D721Med (cell line): ENCODE measurements around the gene ROR1.

Source experiments
- DNase-seq: peaks from one replicate; pipeline ENCODE4 v3.0.0; 2011; ENCODE audit warnings: low spot score; ENCODE audit not compliant: insufficient read length
- FAIRE-seq: peaks from 2 replicates; lab custom pipeline; 2011; peaks lifted over from hg19 to GRCh38; lab: Jason Lieb, UNC
- TF ChIP-seq, protein P1 (sequence below): IDR thresholded peaks from 2 replicates; pipeline ENCODE4 v1.5.1; 2012; ENCODE audit warnings: mild to moderate bottlenecking, control low read depth; ENCODE audit not compliant: insufficient read depth; ENCODE audit errors: missing control alignments

The ROR1 gene

DNA sequence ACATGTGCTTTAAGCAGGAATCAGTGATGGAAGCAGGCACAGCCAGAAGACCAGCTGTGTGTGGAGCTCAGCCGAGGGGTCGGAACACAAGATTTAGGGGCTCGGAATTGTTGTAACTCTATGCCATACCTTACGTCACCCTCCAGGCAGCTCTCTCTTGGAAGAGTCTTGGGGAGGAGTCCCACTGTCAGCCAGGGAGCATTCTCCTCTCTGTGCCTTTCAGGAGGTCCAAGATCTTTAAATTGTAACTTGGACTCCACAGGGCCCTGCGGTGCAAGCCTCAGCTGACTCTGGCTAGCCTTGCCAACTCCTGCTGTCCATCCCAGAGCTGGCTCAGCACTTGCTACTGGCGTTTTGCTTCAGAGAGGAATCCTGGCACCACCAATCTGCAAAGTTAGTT, 26.4 kb upstream of the ROR1 start:
- TF ChIP-seq, protein P1, sequence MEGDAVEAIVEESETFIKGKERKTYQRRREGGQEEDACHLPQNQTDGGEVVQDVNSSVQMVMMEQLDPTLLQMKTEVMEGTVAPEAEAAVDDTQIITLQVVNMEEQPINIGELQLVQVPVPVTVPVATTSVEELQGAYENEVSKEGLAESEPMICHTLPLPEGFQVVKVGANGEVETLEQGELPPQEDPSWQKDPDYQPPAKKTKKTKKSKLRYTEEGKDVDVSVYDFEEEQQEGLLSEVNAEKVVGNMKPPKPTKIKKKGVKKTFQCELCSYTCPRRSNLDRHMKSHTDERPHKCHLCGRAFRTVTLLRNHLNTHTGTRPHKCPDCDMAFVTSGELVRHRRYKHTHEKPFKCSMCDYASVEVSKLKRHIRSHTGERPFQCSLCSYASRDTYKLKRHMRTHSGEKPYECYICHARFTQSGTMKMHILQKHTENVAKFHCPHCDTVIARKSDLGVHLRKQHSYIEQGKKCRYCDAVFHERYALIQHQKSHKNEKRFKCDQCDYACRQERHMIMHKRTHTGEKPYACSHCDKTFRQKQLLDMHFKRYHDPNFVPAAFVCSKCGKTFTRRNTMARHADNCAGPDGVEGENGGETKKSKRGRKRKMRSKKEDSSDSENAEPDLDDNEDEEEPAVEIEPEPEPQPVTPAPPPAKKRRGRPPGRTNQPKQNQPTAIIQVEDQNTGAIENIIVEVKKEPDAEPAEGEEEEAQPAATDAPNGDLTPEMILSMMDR, result no peak
- DNase-seq (no peak), FAIRE-seq (no peak)

GRCh38 chr1:63748046-63748580, 25.7 kb upstream of the ROR1 start:
- TF ChIP-seq, protein P1, result no peak
- FAIRE-seq, result no peak
- no peak for DNase-seq

GRCh38 chr1:63748641-63749040, 25.2 kb upstream of the ROR1 start:
- no peak for DNase-seq
- no peak for FAIRE-seq
- TF ChIP-seq, protein P1, result no peak

GRCh38 chr1:63750721-63751120, 23.1 kb upstream of the ROR1 start:
- no peak for FAIRE-seq
- TF ChIP-seq, protein P1, result no peak
- no peak for DNase-seq

GRCh38 chr1:63752176-63752575, 21.6 kb upstream of the ROR1 start:
- TF ChIP-seq, protein P1, result no peak
- no peak for FAIRE-seq
- DNase-seq, result no peak

DNA sequence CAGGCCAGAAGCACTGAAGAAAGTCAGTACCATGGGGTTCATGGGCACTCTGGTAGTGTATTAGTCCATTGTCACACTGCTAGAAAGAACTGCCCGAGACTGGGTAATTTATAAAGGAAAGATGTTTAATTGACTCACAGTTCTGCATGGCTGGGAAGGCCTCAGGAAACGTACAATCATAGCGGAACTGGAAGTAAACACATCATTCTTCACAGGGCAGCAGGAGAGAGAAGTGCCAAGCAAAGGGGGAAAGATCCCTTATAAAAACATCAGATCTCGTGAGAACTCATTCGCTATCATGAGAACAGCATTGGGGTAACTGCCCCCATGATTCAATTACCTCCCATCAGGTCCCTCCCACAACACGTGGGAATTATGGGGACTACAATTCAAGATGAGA, 20.2 kb upstream of the ROR1 start:
- TF ChIP-seq, protein P1, result no peak
- FAIRE-seq (no peak), DNase-seq (no peak)

GRCh38 chr1:63756839-63757238, 17.0 kb upstream of the ROR1 start:
- FAIRE-seq, result no peak
- TF ChIP-seq, protein P1, result no peak
- DNase-seq, result no peak
